Stimulated activated CD4-positive, alpha-beta T cell treated with anti-CD3 and anti-CD28 coated beads, Interleukin-1b, Interleukin-23, amount 100 ng/mL, for 48 hours (primary cell): ENCODE measurements around the gene CHODL.

Experiments
- DNase-seq: peaks from one replicate; pipeline ENCODE4 v3.0.0-alpha.2; 2020

The CHODL gene

DNA sequence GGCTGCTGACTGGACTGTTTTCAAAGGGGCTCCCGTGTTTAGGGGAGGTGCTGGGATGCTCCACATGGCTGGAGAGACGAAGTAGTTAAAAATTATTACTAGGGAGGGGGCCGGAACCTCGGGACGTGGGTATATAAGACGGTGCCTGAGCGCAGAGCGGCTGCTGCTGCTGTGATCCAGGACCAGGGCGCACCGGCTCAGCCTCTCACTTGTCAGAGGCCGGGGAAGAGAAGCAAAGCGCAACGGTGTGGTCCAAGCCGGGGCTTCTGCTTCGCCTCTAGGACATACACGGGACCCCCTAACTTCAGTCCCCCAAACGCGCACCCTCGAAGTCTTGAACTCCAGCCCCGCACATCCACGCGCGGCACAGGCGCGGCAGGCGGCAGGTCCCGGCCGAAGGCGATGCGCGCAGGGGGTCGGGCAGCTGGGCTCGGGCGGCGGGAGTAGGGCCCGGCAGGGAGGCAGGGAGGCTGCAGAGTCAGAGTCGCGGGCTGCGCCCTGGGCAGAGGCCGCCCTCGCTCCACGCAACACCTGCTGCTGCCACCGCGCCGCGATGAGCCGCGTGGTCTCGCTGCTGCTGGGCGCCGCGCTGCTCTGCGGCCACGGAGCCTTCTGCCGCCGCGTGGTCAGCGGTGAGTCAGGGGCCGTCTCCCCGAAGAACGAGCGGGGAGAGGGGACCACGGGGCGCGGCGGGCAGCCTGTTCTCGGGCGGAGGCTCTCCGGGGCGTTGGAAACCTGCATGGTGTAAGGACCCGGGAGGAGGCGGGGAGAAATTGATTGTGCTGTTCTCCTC, at the start of gene CHODL:
Gene CHODL (plus strand): TSS at position 163 of the 793 bp plus-strand sequence. CDS start 391 bp downstream, at position 554.
- DNase-seq: no peak

DNA sequence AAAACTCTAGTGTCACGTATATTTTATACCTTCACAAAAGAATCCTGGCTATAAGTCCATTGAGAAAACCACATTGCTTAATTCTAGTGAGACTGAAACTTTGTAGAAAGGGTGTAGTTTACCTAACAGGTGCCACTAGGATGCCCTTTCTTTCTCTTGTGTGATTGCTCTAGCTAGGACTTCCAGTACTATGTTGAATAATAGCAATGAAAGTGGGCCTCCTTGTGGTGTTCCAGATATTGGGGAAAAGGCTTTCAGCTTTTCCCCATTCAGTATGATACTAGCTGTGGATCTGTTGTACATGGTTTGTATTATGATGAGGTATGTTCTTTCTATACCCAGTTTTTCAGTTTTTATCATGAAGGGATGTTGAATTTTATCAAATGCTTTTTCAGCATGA, 39.7 kb upstream of the CHODL start:
- DNase-seq: no peak

DNA sequence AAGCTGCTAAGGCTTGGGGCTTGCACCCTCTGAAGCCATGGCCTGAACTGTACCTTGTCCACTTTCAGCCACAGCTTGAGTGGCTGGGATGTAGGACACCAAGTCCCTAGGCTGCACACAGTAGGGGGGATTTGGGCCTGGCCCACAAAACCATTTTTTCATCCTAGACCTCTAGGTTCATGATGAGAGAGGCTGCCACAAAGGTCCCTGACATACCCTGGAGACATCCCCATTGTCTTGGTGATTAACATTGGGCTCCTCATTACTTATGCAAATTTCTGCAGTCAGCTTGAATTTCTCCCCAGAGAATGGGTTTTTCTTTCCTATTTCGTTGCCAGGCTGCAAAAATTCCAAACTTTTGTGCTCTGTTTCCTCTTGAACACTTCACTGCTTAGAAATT, 26.3 kb upstream of the CHODL start:
- DNase-seq: no peak

GRCh38 chr21:18220498-18220897, 24.1 kb upstream of the CHODL start:
- DNase-seq: no peak

DNA sequence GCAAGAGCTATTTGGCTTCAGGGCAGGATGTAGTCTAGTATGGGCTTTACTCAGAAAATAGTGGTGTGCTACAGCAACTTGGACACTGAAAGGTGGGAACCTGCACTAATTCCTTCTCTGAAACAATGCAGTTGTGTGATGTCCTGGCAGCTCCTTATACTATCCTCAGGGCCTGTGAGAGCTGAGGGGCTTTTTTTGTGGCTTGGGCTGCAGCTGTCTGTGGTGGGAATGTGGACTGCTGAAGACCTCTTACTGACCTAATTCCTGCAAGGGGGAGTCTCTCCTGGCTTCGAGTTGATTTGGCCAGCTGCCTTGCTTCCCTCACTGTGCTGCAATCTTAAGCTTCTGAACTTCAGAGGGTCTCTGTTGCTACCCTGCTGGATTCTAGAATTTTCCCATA, 22.3 kb upstream of the CHODL start:
- no peak for DNase-seq

- no peak for DNase-seq
Measured at GRCh38 chr21:18228060-18228739, 16.4 kb upstream of the CHODL start.

DNA sequence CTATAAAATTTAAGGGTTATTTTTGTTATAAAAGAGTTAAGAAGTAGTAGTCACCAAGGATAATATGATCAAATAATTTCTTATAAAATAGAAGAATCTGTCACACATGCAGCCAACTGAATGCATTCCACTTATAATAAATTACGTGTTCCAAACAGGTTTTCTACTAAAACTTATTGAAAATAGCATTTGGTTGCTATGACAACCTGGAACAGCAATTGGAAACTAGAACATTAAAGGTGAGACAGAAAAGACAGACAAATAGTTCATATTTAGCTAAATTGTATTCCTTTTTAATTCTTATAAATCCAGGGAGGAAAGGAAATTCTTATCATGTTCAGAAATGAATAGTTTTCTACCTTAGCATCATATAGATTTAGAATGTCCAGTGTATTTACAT, 9.1 kb upstream of the CHODL start:
- DNase-seq: no peak

DNA sequence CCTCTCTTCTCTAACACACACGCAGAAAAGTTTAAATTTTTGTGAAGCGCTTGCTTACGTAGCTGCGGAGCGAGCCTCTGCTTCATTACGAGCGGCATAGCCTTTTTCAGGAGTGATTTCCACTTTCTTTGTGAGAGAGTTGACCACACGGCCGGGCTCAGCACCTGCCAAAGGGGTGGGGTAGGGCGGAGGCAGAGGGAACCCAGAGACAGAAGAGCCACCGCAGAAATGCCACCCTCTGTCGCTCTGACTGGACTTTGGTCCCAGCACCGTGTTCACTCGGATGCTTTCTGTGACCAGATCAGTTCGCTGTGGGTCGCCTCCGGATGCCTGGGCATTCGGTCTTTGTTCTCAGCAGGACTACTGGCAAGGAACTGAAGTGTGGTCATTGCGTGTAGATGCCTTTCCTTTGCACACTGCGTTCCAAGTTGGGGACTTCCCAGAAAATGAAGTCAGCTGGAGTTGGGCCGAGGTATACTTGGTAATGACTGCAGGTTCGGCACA, 883 bp downstream of the CHODL start:
- DNase-seq: no peak

- no peak for DNase-seq
Measured at GRCh38 chr21:18248171-18248570, 3.5 kb downstream of the CHODL start.

- DNase-seq: no peak
Measured at GRCh38 chr21:18249672-18250071, 5.0 kb downstream of the CHODL start.

DNA sequence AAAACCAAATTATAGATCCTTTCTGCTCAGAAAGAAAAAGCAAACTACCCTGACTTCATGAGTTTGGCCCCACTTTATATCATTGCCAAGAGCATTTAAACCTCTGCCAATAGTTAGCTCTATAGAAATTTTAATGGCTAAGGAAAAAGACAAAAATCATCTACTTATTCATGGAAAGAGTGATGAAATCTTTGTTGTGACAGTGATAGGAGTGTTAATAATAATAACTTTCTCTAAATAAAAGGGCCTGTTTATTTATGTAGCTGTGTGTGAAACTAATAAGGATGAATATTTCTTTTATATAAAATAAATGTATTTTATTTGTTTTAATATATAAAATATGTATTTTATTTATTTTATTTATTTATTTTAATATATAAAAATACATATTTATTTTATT, 6.4 kb downstream of the CHODL start:
- no peak for DNase-seq

DNA sequence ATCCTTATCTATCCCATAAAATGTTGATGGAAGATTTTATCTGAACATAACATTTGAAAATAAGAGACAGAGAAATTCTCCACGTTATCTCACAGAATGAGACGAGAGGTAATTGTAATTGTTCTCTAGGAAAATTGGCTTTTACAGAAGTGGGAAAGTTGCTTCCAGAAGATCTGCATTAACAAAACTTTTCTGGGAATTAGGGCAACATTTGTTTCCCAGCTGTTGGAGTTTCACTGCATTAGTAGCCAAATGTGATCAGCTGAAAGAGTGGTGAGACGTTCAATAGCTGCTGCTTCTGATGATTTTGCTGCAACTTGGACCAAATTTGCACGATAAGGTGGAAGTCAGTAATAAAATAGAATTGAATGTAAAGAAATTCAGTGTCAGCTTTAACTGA, 7.6 kb downstream of the CHODL start:
- no peak for DNase-seq

DNA sequence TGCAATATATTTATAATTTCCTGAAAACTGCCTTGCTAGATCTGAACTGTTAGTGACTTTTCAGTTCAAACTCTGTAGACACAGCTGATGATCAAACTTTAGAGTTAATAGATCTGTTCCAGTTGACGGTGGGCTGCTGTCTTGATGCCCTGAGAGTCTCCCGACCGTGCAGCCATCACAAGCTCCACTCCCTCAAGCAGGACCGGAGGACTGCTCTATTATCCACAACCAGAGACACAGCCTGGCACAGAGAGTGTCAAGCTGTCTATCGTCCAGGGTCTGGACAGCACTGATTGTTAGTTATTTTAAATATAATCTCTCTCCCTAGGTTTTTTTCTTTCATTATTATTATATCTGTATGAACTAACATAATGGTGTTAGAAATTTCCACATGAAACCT, 8.0 kb downstream of the CHODL start:
- DNase-seq: no peak

DNA sequence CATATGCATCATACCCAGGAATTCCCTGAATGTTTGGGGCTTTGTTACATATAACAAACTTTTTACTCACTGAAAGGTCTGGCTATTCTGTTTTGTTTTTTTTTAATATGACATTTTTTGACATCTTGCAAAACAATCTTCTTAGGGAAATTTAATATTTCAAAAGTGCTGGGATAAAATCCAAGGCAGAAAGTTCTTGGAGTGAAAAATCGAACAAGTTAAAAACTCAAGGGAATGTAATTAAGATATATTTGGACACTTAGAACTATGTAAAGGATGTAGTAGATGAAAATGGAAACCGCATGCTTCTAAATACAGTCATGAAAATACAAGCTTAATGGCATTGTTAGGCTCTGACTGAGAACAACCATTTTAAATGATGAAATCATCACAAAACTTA, 8.6 kb downstream of the CHODL start:
- no peak for DNase-seq

GRCh38 chr21:18253799-18254198, 9.2 kb downstream of the CHODL start:
- no peak for DNase-seq

DNA sequence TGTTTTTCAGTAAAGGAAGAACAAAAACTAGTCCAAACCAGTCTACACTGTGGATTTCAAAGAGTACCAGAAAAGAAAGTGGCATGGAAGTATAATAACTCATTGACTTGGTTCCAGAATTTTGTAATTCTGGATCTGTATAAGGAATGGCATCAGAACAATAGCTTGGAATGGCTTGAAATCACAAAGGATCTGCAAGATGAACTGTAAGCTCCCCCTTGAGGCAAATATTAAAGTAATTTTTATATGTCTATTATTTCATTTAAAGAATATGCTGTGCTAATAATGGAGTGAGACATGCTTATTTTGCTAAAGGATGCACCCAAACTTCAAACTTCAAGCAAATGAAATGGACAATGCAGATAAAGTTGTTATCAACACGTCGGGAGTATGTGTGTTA, 21.3 kb downstream of the CHODL start:
- no peak for DNase-seq

DNA sequence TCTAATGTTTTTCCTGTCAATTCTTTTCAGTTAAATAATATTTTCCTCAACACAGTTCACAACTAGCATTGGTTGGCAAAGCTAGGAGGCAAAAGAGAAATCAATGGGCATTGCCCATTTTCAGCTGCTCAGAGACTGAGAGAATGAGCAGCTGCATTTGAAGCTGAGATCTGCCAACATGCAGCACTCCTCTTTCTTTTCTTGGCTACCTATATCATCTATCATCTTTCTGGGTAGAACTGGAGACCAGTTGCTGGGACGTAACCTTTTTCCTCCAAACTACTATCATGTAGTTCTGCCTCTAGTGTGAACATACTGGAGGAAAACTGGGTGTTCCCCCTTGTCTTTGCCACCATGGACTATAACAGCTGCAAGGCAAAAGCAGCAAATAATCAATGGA, 22.9 kb downstream of the CHODL start:
- no peak for DNase-seq

DNA sequence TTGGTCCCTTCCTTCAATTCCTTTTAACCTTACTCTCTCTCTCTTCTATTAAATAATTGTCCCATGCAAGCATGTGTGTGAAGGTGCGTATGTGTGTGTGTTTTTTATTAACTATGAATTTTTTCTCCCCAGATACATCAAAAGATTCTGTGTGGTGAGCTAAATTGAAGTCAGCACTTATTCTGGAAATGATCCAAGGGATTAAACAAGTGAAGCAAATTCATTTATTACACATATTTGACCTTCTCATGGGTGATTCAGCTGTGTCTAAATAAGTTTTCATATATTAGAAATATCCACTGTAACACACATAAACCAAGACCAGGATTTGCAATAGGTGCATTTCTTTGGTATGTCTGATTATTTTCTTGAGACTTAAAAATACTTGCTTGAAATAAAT, 24.3 kb downstream of the CHODL start:
- DNase-seq: no peak

- DNase-seq: no peak
Measured at GRCh38 chr21:18269856-18270255, 25.2 kb downstream of the CHODL start.

- no peak for DNase-seq
Measured at GRCh38 chr21:18273400-18273799, 28.8 kb downstream of the CHODL start.

- no peak for DNase-seq
Measured at GRCh38 chr21:18274370-18274769, 29.7 kb downstream of the CHODL start.

DNA sequence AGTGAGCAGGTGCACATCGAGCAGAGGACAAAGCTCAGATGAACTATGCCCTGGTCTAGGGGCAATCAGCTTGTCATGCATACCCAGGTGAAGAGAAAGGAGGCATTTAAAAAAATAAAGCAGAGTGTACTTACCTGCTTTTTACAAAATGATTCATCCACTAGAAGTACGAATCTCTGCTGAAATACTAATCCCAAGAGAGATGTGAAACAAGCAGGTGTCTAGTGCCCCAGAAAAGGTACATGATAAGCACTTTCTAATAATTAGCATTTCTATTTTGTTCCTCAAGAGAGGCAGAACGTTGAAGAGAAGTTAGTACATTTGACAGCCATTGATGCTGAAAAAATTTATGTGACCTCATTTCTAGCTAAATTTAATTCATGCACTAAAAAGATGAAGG, 31.1 kb downstream of the CHODL start:
- no peak for DNase-seq

DNA sequence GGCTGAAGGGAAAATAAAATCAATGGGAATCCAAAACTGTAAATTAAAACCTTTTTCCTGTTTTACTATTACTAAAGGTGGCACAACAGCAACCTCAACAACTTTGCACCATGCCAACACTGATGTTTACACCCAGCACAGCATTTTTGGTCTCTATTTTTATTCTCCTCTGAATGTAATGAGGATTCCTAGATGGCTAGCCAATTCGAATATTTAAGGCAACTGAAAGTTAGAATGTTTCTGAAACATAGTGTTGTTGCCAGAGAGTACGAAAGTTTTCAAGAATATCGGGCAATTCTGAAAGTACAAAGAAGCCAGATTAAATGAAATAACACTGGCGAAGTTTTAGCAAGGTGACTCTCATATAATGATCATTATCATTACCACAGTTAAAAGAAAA, 40.7 kb downstream of the CHODL start:
- DNase-seq: no peak

DNA sequence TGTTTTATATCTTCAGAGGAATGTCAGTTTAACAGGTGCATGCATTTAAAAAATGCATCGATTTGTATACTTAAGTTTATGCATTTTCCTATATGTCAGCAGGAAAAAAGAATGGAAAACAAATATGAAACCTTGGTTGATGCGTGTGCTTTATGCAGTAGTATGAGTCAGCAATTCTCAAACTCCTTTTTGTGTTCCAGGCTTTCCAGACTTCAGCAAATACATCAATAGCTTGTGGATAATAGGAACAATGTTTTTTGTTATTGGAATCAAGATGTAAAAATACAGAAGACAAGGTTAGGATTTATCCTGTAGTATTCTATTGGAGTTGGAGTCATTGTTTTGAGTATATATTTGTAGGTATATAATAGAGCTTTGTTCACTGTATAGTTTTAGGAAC, 45.2 kb downstream of the CHODL start:
- no peak for DNase-seq

GRCh38 chr21:18294100-18294499, 49.5 kb downstream of the CHODL start:
- no peak for DNase-seq
